ENCODE data around the gene WDR4. TPM values are rescaled to one million over a fixed set of nuclear protein-coding genes. Genes with fewer than 3 reads are reported as not detected.
A peak's percentile ranks its signal among the peaks of the same experiment; 100 is the strongest.
"Not testable (repeated sequence)": the region's sequence is repeated elsewhere in the genome, so short reads cannot be mapped to it uniquely, and the experiment has no call there.

WDR4 gene
- total RNA-seq, 1 donor from 2014 or later, result 6.5 TPM

GRCh38 chr21:42844411-42845113 is 34.8 kb downstream of the WDR4 start:
- peak; percentile 97 for ATAC-seq
- intact Hi-C loops (cut with DNase I), result no loop called here
- DNase-seq (ENCODE audit: missing footprints), result peak; percentile 73

- ATAC-seq, result no peak
- intact Hi-C loops (cut with DNase I), result no loop called here
- peak; percentile 5 for DNase-seq (ENCODE audit: missing footprints)
Observed at GRCh38 chr21:42843056-42843455, 36.3 kb downstream of the WDR4 start.

DNA sequence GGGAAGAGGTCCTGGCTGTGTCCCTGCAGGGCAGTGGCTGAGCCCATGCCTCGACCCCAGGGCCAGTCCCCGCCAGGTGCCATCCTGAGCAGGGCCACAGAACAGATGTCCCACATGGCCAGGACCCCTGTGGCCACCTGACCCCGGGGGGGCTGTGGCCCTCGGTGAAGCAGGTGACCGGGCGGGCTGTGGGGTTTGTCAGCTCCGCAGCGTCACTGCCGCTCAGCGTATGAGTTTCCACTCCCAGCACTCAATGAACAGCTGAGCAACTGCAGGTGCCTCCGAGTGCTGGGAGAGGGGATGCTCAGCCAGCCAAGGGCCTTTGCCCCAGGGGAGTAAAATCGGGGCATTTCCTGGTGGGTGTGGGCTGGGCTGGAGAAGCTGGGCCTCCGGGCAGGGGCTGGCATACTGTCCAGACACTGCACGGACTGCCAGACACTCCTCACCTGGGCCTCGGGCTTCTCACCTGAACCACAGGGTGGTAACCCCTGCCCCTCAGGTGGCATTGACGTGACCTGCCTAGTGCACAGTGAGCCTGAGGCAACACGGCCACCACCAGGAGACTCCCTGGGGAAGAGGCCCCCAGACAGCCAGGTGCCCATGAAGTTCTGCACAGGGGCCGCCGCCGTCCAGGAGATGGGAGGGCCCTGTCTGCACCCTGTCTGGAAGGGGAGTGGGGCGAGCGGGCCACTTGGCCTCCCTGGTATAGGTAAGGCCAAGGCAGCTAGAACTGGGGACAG is 37.3 kb downstream of the WDR4 start:
- intact Hi-C loops (cut with DNase I); ATAC-seq: not testable (repeated sequence)
- peak; percentile 44 for DNase-seq (ENCODE audit: missing footprints)

DNA sequence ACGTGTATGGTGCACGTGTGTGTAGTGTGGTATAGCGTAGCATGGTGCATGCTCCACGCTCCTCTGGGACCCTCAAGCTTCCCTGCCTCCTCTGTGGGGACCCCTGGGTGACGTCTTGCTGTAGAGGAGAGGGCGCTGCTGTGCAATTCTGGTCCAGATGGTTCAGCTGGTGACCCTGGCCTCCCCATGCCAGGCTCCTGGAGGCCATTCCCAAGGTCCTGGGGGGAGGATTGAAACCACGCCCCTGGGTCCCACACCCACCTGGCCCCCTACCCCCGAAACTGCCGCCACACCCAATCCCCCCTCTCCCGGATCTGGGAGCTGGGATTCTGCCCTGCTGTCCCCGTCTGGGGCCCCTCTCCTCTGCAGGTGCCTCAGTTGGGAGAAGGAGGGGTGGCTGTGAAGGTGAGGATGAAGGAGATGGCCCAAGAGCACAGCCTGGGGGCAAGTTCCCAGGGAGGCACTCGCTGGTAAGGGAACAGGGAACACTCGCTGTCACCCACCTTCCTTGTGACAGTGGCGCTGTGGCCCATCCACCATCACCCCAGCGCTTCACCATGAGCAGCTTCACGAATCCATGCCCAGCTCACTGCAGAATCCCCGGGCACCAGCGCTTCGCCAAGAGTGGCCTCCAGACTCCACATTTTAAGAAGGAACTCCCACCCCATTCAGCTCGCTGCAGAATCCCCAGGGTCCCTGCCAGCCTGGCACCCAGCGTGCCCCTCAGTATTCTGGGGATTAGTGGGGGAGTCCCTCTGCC is 38.0 kb downstream of the WDR4 start:
- DNase-seq (ENCODE audit: missing footprints), result peak; percentile 6
- no peak for ATAC-seq
- intact Hi-C loops (cut with DNase I), result no loop called here

DNA sequence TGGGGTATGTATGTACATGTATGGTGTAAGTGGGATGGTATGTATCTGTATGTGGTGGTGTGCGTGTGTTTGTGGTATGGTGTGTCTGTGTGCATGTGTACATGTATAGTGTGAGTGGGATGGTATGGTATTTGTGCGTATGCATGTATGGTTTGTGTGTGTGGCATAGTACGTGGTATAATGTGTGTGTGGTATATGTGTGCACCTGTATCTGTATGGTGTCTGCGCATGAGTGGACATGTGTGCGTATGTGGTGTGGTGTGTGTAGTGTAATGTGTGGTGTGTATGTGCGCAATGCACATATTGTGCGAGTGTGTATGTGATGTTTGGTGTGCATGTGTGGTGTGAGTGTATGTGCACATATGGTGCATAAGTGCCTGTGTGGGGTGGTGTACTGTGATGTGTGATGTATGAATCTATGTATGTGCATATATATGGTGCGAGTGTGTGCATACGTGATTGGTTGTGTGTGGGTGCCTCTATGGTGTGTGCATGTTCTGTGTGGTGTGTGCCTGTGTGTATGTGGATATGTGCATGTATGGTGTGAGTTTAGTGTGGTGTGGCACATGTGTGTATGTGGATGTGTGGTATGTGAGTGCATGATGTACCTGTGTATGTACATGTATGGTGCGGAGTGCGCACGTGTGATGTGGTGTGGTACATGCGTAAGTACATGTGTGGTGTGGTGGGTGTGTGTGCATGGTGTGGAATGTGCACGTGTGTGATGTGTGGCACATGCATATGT is 38.8 kb downstream of the WDR4 start:
- DNase-seq (ENCODE audit: missing footprints) (peak; percentile 44), ATAC-seq (no peak)
- intact Hi-C loops (cut with DNase I), result no loop called here

- no peak for ATAC-seq
- peak; percentile 45 for DNase-seq (ENCODE audit: missing footprints)
- intact Hi-C loops (cut with DNase I), result no loop called here
Observed at GRCh38 chr21:42839271-42840231, 39.8 kb downstream of the WDR4 start.

DNA sequence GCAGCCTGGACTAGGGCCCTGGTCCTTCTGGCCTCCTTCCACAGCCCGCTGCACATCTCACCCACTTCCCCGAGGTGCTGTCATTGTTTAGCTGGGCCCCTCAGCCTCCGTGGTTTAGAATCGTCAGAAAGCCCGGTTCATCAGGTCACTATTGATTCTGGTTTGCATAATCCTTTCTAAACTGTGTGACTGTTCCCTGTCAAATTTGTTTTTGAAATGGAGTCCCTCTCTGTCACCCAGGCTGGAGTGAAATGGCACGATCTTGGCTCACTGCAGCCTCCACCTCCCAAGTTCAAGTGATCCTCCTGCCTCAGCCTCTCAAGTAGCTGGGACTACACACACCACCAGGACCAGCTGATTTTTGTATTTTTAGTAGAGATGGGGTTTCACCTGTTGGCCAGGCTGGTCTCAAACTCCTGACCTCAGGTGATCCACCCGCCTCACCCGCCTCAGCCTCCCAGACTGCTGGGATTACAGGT is 41.1 kb downstream of the WDR4 start:
- ATAC-seq; DNase-seq (ENCODE audit: missing footprints); intact Hi-C loops (cut with DNase I): not testable (repeated sequence)

GRCh38 chr21:42837421-42838211 is 41.7 kb downstream of the WDR4 start:
- DNase-seq (ENCODE audit: missing footprints) (no peak), ATAC-seq (no peak)
- intact Hi-C loops (cut with DNase I), result no loop called here

DNA sequence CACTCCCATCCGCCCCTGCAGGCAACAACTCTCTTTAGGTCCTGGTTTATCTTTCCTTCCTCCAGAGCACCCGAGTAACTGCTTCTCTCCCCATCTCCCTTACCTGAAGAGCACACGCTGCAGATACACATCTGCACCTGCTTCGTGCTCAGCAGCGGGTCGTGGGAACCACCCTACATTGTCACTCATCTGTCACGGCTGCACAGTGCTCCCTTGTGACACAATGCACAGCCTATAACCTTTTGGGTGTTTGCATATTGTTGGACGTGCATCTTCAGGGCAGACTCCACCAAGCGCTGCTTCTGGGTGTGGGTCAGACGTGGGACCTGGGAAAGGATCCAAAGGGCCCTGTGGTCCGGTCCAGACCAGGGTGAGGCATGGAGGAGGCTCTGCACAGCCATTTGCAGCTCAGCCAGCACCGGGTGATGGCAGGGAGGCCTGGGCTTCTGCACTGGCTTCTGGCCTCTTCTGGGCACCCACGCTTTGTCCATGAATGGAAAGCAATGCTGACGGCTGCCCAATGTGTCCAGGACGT is 42.5 kb downstream of the WDR4 start:
- intact Hi-C loops (cut with DNase I), result no loop called here
- ATAC-seq (no peak), DNase-seq (ENCODE audit: missing footprints) (no peak)

GRCh38 chr21:42836402-42836666 is 43.0 kb downstream of the WDR4 start:
- intact Hi-C loops (cut with DNase I), result no loop called here
- DNase-seq (ENCODE audit: missing footprints), result no peak
- ATAC-seq, result no peak

DNA sequence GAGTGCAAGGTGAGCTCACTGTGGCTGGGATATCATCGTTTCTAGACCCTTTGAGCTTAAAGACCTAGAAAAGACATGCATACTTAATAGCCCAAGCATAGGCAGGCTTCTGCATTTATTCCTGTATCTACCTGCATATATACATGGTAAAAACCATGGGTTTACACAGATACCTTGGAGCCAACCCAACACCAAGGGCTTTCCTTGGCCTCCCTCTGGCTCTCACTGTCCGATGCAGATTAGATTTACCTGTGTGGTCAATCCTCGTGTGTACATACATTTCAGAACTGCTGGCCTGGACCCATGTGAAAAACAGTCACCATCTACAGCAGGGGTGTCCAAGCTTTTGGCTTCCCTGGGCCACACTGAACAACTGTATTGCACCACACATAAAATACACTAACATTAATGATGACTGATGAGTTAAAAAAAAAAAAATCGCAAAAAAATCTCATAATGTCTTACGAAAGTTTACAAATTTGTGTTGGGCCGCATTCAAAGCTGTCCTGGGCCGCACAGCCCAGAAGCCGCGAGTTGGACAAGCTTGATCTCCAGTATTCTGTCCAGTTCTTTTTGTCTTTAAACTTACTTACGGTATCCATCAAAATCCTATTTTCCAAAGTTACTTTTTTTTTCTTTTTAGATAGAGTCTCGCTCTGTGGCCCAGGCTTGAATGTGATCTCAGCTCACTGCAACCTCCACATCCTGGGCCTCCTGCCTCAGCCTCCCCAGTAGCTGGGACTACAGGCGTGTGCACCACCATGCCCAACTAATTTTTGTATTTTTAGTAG is 43.5 kb downstream of the WDR4 start:
- DNase-seq (ENCODE audit: missing footprints) (no peak), ATAC-seq (no peak)
- intact Hi-C loops (cut with DNase I), result no loop called here

GRCh38 chr21:42835211-42835610 is 44.1 kb downstream of the WDR4 start:
- intact Hi-C loops (cut with DNase I), result no loop called here
- no peak for DNase-seq (ENCODE audit: missing footprints)
- ATAC-seq, result no peak

DNA sequence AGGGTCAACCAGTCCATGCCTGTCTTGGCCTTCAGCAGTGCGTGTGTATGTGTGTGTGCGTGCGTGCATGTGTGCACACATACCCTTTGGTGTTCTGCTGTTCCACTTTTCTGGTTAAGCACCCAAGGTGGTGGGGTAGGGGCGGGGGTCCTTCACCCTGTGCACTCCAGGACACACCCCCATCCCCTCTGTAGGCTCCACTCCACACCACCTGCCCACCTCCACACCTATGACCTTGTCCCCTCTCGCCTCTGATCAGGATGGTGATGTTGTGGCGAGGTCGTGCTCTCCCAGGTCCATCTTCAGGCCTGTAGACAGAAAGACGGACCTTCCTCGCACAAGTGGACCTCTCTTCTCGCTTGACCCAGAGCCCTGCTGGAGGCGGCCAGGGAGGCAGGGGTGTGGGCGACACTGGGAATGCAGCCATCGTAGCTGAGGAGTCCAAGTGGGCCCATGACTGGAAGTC is 44.6 kb downstream of the WDR4 start:
- DNase-seq (ENCODE audit: missing footprints) (no peak), ATAC-seq (no peak)
- intact Hi-C loops (cut with DNase I), result no loop called here

DNA sequence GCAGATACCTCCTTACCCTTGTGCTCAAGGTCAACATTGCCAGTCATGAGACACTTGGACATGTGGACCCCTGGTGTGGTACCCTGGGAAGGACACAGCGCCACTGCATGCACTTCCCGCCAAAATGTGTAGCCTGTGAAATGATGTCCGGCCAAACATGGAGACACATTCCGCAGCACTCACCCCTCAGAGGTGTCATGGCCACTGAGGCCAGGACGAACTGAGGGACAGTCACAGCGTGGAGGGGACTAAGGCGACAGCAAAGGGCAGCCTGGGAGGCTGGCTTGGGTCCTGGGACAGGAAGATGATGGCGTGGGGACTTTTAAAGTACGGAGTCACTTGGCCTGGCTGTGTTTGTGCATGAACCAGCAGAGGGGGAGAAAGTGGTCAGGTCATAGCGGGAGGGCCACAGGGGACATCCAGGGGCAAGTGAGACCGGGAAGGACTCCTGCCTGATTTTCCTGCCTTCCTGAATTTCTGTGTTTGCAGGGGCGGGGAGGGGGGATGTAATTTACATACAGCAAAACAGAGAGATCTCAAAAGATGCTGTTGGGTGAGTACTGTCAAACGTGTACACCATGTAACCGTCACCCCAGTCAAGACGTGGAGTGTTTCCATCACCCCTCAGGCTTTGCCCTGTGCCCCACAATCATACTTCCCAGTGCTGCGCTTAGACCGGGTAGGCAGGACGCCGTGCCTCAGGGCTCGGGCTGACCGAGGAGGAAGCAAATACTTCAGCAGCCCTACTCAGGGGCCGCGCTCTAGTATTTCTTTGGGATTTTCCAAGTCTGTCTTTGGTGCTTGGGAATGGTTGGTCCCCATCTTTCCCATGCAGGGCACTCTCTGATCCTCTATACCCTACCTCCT is 45.2 kb downstream of the WDR4 start:
- intact Hi-C loops (cut with DNase I), result no loop called here
- ATAC-seq, result no peak
- DNase-seq (ENCODE audit: missing footprints), result no peak

DNA sequence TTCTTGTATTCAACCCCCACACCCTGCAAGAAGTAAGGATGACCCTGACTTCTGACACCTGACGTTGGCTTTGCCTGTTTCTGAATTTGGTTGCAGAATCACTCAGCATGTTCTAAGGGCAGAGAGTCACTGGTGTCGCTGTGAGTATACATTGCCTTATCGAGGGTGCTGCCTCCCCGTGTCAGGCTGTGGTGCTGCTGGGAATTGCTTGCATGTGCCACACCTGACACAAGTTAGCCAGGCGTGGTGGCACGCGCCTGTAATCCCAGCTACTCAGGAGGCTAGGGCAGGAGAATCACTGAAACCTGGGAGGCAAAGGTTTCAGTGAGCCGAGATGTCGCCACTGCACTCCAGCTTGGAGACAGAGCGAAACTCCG is 45.9 kb downstream of the WDR4 start:
- DNase-seq (ENCODE audit: missing footprints) (no peak), ATAC-seq (no peak)
- intact Hi-C loops (cut with DNase I), result no loop called here

DNA sequence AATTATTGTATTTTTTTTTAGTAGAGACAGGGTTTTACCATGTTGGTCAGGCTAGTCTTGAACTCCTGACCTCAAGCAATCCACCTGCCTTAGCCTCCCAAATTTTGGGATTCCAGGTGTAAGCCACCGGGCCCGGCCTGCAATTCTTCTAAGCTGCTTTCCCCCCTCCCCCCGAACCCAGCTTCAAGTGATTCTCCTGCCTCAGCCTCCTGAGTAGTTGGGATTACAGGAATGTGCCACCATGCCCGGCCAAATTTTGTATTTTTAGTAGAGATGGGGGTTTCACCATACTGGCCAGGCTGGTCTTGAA is 47.1 kb downstream of the WDR4 start:
- intact Hi-C loops (cut with DNase I); ATAC-seq; DNase-seq (ENCODE audit: missing footprints): not testable (repeated sequence)
